ENCODE measurements around the gene SMIM5.

SMIM5 gene

GRCh38 chr17:75625813-75626486 lies 7.3 kb upstream of the SMIM5 start:
- WGBS, 2 experiments = 79 to 82% methylated on average over 15 of the region's 15 CpGs
- Histone ChIP-seq H3K27me3 (ENCODE audit: control insufficient read depth, insufficient read depth, low read length, poor library complexity, severe bottlenecking) (no peaks in the 10 kb centered on the region), H3K4me3 (ENCODE audit: insufficient read depth, low read depth, low read length) (no peak overlapping the region), H3K36me3 (ENCODE audit: control insufficient read depth, insufficient read depth, low read length) (no peaks in the 10 kb centered on the region), H3K4me1 (ENCODE audit: control insufficient read depth, insufficient read depth, low read length) (no peaks in the 10 kb centered on the region), H3K9me3 (ENCODE audit: control insufficient read depth, low read length) (no peaks in the 10 kb centered on the region), H3K27ac (ENCODE audit: insufficient read depth, low read depth, low read length, poor library complexity, severe bottlenecking) (no peak overlapping the region)

- no peak overlapping the region for H3K4me3 ChIP-seq (ENCODE audit: insufficient read depth, low read depth, low read length)
- no peaks in the 10 kb centered on the region for H3K36me3 ChIP-seq (ENCODE audit: control insufficient read depth, insufficient read depth, low read length)
- WGBS, 2 experiments = 92% methylated on average over 11 of the region's 11 CpGs
- no peaks in the 10 kb centered on the region for H3K4me1 ChIP-seq (ENCODE audit: control insufficient read depth, insufficient read depth, low read length)
- H3K27ac ChIP-seq (ENCODE audit: insufficient read depth, low read depth, low read length, poor library complexity, severe bottlenecking) = no peak overlapping the region
- no peaks in the 10 kb centered on the region for H3K27me3 ChIP-seq (ENCODE audit: control insufficient read depth, insufficient read depth, low read length, poor library complexity, severe bottlenecking)
- no peaks in the 10 kb centered on the region for H3K9me3 ChIP-seq (ENCODE audit: control insufficient read depth, low read length)
Measured at GRCh38 chr17:75626496-75627038, 6.7 kb upstream of the SMIM5 start.

DNA sequence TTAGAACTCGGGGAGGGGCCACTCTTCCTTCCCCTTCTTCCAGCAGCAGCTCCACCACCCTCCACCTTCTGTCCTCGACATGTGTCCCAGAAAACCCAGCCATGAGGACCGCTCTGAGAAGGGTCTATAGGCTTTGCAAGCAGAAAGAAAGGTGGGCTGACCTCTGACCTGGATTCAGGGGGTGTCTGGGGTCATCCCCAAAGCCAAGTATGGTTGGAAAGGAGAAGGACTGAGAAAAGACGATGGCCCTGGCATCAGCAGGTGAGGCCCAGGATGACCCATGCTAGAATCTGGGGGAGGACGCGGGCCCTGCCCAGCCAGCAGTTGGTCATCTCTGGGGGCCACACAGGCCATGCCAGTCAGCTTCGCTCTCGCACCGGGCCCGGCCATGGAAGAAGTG lies 6.1 kb upstream of the SMIM5 start:
- WGBS, 2 experiments = 96% methylated on average over 10 of the region's 10 CpGs
- Histone ChIP-seq H3K9me3 (ENCODE audit: control insufficient read depth, low read length) (no peaks in the 10 kb centered on the region), H3K27ac (ENCODE audit: insufficient read depth, low read depth, low read length, poor library complexity, severe bottlenecking) (no peak overlapping the region), H3K4me1 (ENCODE audit: control insufficient read depth, insufficient read depth, low read length) (no peaks in the 10 kb centered on the region), H3K36me3 (ENCODE audit: control insufficient read depth, insufficient read depth, low read length) (no peaks in the 10 kb centered on the region), H3K27me3 (ENCODE audit: control insufficient read depth, insufficient read depth, low read length, poor library complexity, severe bottlenecking) (no peaks in the 10 kb centered on the region), H3K4me3 (ENCODE audit: insufficient read depth, low read depth, low read length) (no peak overlapping the region)

- Histone ChIP-seq H3K27me3 (ENCODE audit: control insufficient read depth, insufficient read depth, low read length, poor library complexity, severe bottlenecking) (no peaks in the 10 kb centered on the region), H3K27ac (ENCODE audit: insufficient read depth, low read depth, low read length, poor library complexity, severe bottlenecking) (no peak overlapping the region), H3K4me1 (ENCODE audit: control insufficient read depth, insufficient read depth, low read length) (peaks cover 11% of the 10 kb centered on the region), H3K9me3 (ENCODE audit: control insufficient read depth, low read length) (no peaks in the 10 kb centered on the region), H3K4me3 (ENCODE audit: insufficient read depth, low read depth, low read length) (no peak overlapping the region), H3K36me3 (ENCODE audit: control insufficient read depth, insufficient read depth, low read length) (no peaks in the 10 kb centered on the region)
- WGBS, 2 experiments = 86 to 92% methylated on average over 6 of the region's 6 CpGs
Measured at GRCh38 chr17:75628425-75628824, 4.8 kb upstream of the SMIM5 start.

GRCh38 chr17:75629157-75629556 lies 4.1 kb upstream of the SMIM5 start:
- H3K4me1 ChIP-seq (ENCODE audit: control insufficient read depth, insufficient read depth, low read length) = peaks cover 19% of the 10 kb centered on the region
- no peaks in the 10 kb centered on the region for H3K36me3 ChIP-seq (ENCODE audit: control insufficient read depth, insufficient read depth, low read length)
- no peaks in the 10 kb centered on the region for H3K9me3 ChIP-seq (ENCODE audit: control insufficient read depth, low read length)
- H3K4me3 ChIP-seq (ENCODE audit: insufficient read depth, low read depth, low read length) = no peak overlapping the region
- H3K27me3 ChIP-seq (ENCODE audit: control insufficient read depth, insufficient read depth, low read length, poor library complexity, severe bottlenecking) = no peaks in the 10 kb centered on the region
- 88 to 89% methylated on average over 14 of the region's 14 CpGs for WGBS, 2 experiments
- no peak overlapping the region for H3K27ac ChIP-seq (ENCODE audit: insufficient read depth, low read depth, low read length, poor library complexity, severe bottlenecking)

- no peaks in the 10 kb centered on the region for H3K27me3 ChIP-seq (ENCODE audit: control insufficient read depth, insufficient read depth, low read length, poor library complexity, severe bottlenecking)
- no peaks in the 10 kb centered on the region for H3K9me3 ChIP-seq (ENCODE audit: control insufficient read depth, low read length)
- peaks cover 30% of the 10 kb centered on the region for H3K4me1 ChIP-seq (ENCODE audit: control insufficient read depth, insufficient read depth, low read length)
- no peak overlapping the region for H3K27ac ChIP-seq (ENCODE audit: insufficient read depth, low read depth, low read length, poor library complexity, severe bottlenecking)
- 90 to 91% methylated on average over 25 to 26 of the region's 26 CpGs for WGBS, 2 experiments
- no peak overlapping the region for H3K4me3 ChIP-seq (ENCODE audit: insufficient read depth, low read depth, low read length)
- H3K36me3 ChIP-seq (ENCODE audit: control insufficient read depth, insufficient read depth, low read length) = no peaks in the 10 kb centered on the region
Measured at GRCh38 chr17:75630071-75630917, 2.9 kb upstream of the SMIM5 start.

DNA sequence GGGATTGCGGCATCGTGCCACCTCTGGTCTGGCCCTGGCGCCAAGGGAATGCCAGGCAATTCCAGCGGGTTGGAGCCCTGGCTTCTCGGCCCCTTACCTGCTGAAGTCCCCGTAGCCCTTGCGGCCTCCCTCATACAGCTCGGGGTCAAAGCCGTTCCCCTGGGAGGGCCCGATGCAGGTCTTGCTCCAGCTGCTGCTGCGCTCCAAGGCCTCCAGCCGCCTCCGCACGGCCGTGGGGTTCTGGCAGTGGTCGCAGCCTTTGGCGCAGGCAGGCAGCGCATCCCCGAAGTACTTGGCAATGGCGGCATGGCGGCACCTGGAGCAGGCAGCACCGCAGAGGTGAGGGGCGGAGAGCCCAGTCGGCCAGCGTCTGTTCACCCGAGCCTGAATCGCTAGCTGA lies 1.9 kb upstream of the SMIM5 start:
- Histone ChIP-seq H3K36me3 (ENCODE audit: control insufficient read depth, insufficient read depth, low read length) (no peaks in the 10 kb centered on the region), H3K4me3 (ENCODE audit: insufficient read depth, low read depth, low read length) (no peak overlapping the region), H3K9me3 (ENCODE audit: control insufficient read depth, low read length) (no peaks in the 10 kb centered on the region), H3K27ac (ENCODE audit: insufficient read depth, low read depth, low read length, poor library complexity, severe bottlenecking) (no peak overlapping the region), H3K4me1 (ENCODE audit: control insufficient read depth, insufficient read depth, low read length) (peaks cover 38% of the 10 kb centered on the region), H3K27me3 (ENCODE audit: control insufficient read depth, insufficient read depth, low read length, poor library complexity, severe bottlenecking) (no peaks in the 10 kb centered on the region)
- 95% methylated on average over 27 of the region's 27 CpGs for WGBS, 2 experiments

DNA sequence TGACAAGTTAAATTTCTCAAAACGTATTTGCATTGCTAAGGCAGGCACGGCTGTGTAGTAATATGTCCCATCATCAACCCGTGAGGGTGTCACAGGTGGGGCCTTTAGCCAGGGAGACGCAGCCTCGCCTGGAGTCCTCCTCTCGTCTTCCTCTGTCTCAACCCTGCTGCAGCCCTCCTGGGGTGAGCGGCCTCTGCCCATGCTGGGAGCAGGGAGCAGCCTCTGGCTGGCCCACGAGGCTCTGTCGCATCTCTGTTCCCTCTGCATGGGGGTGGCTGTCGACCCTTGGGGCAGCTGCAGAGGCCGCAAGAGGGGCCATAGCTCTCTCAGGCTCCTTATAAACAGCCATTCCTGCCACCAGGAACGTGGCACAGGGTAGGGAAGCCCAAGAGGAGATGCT lies 806 bp upstream of the SMIM5 start:
- H3K4me3 ChIP-seq (ENCODE audit: insufficient read depth, low read depth, low read length) = no peak overlapping the region
- H3K27ac ChIP-seq (ENCODE audit: insufficient read depth, low read depth, low read length, poor library complexity, severe bottlenecking) = no peak overlapping the region
- no peaks in the 10 kb centered on the region for H3K27me3 ChIP-seq (ENCODE audit: control insufficient read depth, insufficient read depth, low read length, poor library complexity, severe bottlenecking)
- H3K4me1 ChIP-seq (ENCODE audit: control insufficient read depth, insufficient read depth, low read length) = peaks cover 38% of the 10 kb centered on the region
- 81 to 85% methylated on average over 12 of the region's 12 CpGs for WGBS, 2 experiments
- H3K9me3 ChIP-seq (ENCODE audit: control insufficient read depth, low read length) = no peaks in the 10 kb centered on the region
- no peaks in the 10 kb centered on the region for H3K36me3 ChIP-seq (ENCODE audit: control insufficient read depth, insufficient read depth, low read length)

DNA sequence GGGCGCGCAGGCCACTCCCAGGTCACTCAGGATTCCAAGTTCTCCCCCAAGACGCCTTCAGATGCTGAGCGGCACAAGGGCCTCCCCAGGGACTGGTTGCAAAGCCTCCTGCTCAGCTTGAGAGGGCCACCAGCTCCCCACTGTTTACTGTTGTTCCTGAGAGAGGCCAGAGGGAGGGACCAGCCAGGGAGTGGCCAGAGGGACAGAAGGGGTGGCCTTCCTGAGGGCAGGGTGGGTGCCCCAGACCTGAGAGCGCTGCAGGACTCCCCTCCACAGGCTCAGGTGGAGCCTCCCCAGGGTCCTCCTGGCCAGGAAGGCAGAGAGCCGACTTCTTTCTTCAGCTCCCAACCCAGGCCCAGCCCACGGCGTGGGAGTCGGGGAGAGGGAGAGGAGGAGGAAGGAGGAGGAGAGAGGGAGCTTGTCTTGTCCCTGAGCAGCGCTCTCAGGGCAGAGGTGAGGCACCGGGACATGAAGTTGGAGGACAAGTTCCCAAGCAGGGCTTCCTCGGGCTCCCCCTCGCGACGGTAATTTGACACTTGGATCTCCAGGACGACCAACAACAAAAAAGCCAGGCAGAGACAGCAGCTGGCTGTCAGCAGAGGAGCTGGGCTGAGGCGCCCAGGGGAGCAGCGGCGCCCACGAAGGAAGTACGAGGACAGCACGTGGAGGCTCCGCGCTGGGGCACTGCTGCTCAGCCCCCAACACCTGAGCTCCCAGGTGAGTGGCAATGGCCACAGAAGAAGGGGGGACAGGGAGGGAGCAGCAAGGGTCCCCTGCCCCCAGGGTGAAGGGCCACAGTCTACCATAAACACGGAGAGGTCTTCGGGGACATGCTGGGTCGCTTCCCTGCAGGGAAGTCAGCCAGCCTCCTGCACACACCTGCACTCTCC lies 497 bp downstream of the SMIM5 start:
- Histone ChIP-seq H3K4me1 (ENCODE audit: control insufficient read depth, insufficient read depth, low read length) (peaks cover 38% of the 10 kb centered on the region), H3K9me3 (ENCODE audit: control insufficient read depth, low read length) (no peaks in the 10 kb centered on the region), H3K36me3 (ENCODE audit: control insufficient read depth, insufficient read depth, low read length) (no peaks in the 10 kb centered on the region), H3K27ac (ENCODE audit: insufficient read depth, low read depth, low read length, poor library complexity, severe bottlenecking) (peak overlapping the region; percentile 79), H3K27me3 (ENCODE audit: control insufficient read depth, insufficient read depth, low read length, poor library complexity, severe bottlenecking) (no peaks in the 10 kb centered on the region), H3K4me3 (ENCODE audit: insufficient read depth, low read depth, low read length) (peak overlapping the region; percentile 16)
- WGBS, 2 experiments = 18% methylated on average over 27 of the region's 27 CpGs

- Histone ChIP-seq H3K36me3 (ENCODE audit: control insufficient read depth, insufficient read depth, low read length) (no peaks in the 10 kb centered on the region), H3K27ac (ENCODE audit: insufficient read depth, low read depth, low read length, poor library complexity, severe bottlenecking) (peak overlapping the region; percentile 79), H3K4me3 (ENCODE audit: insufficient read depth, low read depth, low read length) (peak overlapping the region; percentile 16), H3K4me1 (ENCODE audit: control insufficient read depth, insufficient read depth, low read length) (peaks cover 38% of the 10 kb centered on the region), H3K27me3 (ENCODE audit: control insufficient read depth, insufficient read depth, low read length, poor library complexity, severe bottlenecking) (no peaks in the 10 kb centered on the region), H3K9me3 (ENCODE audit: control insufficient read depth, low read length) (no peaks in the 10 kb centered on the region)
- 41 to 45% methylated on average over 9 of the region's 9 CpGs for WGBS, 2 experiments
Measured at GRCh38 chr17:75634376-75634740, 1.1 kb downstream of the SMIM5 start.

Data from ectodermal cell (in vitro differentiated cells).